GM21737 (cell line): ENCODE data around the gene DCLK1.

Experiments used
- ATAC-seq: cut with Tn5 transposase; IDR thresholded peaks from one replicate; pipeline ENCODE4 v1.9.1; 2021; ENCODE audit warnings: mild to moderate bottlenecking, moderate library complexity; ENCODE audit not compliant: unreplicated experiment

The DCLK1 gene

DNA sequence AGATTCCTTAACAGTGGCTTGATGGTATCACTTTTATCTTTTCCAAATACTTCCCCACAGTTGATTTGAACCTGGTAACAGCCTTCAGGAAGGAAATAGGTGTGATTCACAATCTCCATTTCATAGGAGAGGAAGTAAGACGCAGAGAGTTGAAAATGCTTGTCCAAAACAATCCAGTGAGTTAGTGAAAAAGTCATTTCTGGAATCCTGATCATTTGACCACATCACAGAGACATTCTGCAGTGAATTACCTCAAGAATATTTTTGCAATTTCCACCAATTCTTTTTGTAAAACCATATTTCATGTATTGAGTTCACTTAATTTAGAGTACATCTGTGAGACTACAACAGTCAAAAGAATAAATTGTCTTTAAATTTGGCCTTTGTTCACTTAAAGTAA is 292.8 kb downstream of the DCLK1 start:
- ATAC-seq = no peak

DNA sequence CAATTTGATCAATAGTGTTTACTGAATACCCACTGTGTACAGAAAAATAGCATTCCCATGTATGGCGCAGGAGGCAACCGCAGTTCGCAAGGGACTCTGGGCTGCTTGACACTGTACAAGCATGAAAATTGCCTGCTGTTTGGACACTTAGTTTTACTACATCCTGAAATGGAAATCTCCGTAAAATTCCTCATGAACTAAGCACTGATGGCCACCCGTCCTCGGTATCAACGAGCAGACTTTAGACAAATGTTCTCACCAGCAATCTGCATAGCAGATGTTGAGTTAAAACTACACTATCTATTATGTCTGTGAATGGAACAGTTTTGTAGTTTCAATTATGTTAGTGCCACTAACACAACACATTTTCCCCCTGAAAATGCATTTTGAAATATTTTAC is 294.7 kb downstream of the DCLK1 start:
- no peak for ATAC-seq

DNA sequence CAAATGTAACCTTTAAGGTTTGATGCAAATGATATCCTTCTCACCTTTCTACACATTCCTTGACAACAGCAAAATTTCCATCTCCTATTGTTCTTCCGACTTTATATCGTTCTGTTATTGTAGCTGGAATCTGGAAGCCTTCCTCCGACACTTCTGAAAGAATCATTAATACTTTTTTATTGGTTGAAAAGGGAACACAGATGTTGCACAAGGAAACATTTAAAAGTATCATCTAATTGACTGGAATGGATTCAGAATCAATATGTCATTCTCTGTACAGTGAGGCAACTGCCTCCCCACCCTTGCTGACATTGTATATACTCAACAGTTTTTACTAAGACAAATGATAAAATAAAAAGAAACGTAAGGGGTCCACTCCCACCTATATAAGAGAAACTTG is 295.2 kb downstream of the DCLK1 start:
- no peak for ATAC-seq

DNA sequence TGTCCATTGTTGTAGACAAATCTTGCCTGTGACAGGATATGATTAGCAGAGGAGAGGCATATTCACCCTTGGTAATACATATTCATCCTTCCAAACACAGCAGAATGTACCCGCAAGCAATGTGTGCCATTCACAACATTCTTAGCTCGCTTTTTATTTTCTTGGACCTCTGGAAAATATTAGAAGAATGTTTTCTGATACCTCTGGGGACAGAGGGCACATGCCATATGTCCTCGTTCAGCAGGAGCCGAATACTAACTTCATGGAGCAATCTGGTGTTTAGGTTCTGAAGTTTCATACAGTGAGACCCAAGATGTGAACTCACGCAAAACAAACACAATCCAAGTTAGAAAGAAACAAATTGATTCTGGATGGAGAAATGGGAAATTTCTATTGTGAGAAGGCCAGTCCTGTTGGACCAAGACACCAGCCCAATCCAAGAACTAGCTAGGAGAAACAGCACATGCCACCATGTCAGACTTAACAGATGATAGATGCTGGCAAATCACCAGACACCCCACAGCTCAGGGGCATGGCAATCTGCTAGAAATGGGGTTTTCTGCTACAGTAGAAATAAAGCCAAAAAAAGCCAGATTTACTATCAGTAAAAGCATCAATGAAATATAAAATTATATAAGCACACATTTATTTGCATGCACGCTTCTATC is 297.4 kb downstream of the DCLK1 start:
- no peak for ATAC-seq

DNA sequence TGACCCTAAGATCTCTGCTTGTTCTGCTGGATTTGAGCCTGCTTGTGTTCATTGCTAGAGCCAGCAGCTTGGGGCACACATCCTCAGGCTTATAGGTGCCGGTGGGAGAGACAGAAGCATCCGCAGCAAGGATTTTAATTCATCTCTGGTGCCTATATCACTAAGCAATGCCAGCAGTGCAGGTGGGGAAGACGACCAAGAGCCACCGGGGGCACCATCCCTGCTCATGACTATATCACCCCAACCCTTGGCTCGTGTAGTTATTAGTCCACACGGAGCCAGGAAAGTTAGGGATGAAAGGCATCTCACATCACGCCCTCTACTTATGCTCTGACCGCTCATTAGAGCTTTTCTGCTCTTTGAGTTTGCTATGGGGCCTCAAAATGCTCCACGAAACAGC is 298.2 kb downstream of the DCLK1 start:
- no peak for ATAC-seq

DNA sequence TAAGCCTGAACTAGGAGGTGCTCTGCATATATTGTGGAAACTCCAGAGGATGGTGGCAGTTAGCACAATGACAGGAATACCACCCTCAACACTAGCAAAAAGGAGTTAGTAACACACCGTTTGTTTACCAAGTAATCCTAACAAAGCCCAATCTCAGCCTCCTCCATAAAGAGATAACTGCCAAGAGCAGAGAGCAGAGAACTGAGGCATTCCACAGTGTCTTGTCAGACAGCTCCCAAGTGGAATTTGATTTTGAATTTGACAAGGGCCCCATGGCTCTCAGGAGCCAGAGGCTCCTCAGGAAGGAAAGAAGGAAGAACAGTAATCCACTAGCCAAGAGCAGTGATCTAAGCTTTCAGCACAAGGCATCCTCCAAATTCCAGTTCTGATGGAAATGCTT is 298.6 kb downstream of the DCLK1 start:
- ATAC-seq = no peak

DNA sequence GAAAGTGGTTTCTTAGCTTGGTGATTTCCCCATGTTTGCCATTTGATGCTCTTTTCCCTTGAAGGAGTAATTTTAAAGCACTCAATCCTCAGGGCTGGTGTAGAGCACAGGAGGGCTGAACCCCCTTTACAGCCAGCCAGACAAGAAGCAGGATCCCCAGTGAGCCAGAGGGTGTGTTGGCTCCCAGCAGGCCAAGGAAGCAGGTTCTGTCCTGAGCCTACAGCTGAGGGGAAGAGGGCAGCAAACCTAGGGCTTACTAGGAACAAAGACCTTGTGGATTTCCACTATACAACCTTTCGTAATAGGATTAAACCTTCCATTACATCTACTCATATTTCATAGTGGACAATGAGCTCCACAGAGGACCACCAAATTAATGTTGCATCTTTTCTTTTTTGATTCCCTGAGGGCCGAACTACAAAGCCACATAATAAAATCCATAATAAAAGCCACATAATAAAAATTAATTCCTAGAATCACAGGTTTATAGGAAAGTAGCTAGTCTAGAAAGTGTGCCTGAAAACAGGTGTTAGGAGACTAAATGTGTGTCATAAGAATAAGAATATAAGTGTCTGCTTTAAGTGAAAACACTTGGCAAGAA is 300.2 kb downstream of the DCLK1 start:
- no peak for ATAC-seq

DNA sequence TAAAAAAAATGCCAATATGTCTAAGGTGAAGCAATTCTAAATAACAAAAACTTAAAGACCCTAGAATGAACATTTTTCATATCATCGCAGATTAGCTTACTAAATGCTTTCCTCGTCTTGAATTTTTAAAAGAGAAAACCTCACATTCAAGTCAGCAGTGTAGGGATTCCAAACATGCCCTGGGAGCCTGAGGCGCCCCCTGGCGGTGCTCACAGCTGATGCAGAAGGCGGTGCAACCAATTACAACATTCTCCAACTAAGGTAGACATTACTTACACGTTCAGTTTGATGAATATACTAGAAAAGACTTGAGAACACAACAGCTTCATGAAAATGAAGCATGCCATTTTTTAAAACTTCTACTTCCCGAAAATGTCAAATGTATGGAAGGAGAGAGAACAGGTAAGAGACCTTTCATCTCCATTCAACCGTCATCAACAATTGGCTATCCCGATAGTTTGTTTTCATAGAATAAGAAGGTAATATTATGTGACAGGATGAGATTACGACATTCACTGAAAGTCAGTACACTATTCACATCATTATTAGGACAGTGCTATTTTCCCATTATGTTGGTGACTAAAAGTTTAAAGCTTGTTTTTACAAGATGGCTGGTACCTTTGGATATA is 304.4 kb downstream of the DCLK1 start:
- no peak for ATAC-seq

DNA sequence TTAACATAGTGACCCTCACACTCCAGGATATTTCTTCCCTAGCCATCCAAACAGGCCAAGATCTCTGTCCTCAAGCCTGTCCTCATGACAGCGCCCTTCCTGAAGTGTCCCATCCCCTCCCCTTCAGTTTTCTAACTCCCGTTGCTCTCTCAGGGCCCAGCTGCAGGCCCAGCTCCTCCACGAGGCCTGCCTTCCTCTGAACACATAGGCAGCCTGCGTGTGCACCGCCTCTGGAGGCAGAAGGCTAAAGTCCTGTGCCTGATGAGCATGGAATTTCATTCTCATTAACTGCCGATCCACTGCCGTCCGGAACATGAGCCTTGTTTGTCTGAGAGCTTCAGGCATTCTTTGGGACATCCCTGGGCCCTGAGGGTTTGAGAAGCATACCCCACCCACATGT is 306.4 kb downstream of the DCLK1 start:
- ATAC-seq = no peak

DNA sequence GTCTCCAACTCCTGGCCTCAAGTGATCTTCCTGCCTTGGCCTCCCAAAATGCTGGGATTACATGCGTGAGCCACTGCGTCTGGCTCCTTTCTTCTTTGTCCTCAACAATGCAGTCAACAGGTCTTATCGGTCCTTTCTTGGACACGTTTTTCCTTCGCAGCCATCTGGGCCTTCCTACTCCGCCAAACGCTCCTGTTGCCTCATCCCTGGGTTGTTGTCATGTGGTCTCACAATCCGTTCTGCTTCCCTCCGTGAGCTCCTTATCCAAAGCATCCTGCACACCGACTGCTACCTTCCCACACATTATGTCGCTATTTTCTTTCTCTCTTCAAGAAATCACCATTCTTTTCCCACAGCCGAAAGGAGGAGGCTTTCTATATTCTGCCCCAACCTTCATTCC is 306.8 kb downstream of the DCLK1 start:
- no peak for ATAC-seq

DNA sequence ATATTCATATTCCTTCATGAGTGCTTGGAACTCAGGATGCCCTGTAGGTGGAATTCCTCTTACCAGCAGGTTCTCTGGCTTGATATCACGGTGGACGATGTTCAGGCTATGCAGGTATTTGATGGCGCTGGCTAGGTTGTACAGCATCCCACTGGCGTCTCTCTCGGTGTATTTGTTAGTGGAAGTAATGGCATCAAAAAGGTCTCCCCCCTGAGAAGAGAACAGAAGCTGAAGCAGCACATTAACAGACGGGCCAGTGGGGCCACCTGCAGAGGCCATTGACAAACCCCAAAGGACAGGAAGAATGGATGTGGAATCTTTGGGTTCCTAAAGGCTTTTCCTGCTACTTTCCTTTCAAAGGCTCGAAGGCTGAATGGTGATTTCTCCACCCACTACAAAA is 308.5 kb downstream of the DCLK1 start:
- ATAC-seq = no peak

DNA sequence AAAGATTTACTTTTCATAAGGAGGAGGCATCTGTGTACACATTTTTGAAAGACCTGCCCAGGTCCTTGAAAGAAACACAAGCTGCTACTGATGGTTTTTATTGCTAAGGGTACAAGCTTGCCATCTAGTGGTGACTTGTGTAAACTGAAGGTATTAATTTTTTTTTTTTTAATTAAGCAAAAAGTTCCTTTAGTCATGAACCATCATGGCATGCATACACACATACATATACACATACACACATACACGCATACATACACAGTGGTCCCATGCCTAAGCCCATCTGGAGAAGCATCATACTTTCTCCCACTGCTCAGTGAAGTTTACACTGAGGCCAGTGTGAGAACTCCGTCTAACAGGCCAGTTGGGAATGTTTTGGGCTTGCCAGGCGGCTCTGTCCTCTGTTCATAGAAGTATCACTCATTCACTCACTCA is 312.5 kb downstream of the DCLK1 start:
- no peak for ATAC-seq

DNA sequence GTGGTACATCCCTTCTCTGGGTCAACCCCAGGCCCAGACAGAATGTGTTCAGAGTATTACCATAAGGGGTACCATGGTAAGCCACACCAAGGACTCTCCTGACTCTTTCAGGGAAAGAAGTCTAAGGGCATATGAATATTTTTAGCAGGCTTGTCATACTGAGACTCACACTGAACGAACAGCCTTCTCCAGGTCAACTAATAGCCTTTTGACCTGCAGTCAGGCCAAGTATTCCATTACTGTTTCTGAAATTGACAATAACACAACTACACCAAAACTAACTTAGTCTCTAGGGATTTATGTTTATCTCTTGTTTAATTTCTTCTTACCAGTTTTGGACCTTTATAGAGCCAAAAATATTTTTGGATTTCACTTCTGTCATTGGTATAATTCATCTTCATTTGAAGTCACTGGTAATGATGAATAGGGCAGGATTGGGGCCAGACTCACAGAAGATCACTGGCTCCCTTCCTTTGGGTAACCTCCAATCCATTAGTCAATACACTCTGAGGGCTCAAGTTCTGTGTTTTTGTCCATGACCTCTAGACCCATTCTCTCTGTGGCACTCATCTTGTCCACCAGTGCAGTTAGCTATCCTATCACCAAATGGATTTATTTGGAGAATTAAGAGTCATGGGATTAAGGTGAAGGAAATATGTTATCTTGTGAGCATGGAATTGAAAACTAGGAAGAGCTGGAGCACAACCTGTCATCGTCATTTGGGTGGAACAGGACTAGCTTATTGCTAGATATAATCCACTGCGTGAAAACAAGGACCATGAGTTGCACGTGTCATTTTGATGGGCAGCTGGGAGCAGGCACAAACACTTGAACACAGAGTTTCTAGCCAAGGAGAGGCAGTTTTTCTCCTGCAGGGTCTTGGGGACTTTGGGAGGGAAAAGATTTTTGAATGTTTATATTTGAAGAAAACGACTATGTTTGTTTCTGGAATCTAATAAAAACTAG is 313.3 kb downstream of the DCLK1 start:
- no peak for ATAC-seq

DNA sequence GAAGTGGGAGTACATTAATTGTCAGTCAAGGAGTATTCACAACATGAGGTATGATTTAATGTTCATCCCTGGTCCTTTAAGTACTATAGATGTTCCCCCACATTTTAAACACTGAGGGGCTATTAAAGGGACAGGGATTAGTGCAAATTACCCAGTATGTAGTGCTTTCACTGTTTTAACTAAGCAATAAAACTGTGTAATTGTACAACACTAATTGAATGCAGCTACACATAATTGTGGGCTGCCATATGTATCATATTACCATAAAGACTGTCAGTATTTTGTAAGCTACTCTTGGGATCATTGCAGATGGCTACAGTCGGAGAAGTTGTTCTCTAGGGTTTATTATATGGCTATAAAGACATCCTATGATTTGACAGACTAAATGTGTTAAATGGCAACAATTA is 316.6 kb downstream of the DCLK1 start:
- ATAC-seq = no peak

DNA sequence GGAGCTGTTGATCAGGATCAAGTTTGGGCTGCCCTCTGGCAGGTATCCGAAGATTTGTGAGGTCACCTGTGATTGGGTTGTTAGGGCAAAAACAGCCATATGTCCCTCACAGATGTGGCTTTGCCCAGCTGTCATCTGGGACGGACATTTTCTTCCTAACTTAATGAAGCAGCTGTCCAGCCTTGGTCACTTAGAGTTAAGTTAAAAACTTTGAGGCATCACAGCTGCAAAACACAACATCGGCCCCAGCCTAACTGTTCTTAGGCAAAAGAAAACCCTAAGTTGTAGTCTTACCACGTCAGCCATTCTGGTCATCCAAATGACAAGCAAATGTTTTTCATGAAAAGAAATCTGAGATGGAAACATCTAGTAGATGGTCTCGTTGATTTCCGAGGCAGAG is 318.4 kb downstream of the DCLK1 start:
- ATAC-seq = no peak

DNA sequence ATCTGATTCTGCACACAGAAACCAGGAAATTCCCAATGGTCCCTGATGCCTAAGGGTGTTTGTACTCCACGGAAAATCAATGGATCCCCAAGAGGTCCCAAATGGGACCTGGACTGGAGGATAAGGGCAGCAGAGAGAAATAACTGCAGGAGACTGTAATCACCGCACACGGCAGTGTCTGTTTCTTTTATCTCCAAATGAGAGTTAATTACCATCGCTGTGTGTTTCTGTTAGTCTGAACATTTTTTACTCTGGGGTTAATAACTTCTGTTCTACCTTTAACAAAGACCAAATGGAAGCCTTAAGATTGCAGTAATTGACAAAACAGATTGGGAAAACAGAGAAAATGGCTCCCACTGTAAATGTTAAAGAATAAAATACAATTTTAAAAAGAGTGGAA is 320.9 kb downstream of the DCLK1 start:
- ATAC-seq = no peak

DNA sequence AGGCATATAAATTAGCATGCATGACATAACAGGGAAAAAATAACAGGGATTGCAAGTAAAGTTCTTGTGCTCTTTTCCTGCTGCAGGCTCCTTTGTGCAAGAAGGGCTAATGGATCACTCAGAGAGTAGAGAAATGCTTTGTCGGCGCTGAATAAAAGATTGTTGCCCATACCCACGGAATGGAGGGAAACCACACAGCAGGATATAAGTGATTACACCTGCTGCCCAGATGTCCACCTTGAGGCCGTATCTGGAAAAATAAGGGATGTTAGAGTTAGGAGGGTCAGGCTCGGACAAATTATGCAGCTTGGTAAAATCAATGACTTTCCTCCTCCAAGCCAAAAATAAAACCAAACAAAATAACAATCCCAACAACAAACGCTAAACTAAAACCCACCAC is 322.3 kb downstream of the DCLK1 start:
- ATAC-seq = no peak

DNA sequence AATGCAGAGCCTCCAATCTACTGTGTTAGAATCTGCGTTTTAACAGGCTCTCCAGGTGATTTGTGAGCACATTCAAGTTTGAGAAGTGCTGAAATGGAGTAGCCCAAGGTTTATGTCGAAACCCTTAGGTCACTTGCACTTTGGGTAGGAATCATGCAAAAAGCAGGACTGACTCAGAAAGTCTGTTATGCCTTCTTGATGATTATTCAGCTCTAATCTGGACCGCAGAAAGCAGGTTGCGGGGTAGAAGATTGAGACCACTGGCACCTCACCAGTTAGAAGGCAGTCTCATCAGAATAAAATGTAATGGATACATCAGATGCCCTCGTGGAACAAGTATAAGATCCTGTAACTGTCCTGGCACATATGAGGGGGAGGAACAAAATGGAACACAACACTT is 326.3 kb downstream of the DCLK1 start:
- no peak for ATAC-seq

DNA sequence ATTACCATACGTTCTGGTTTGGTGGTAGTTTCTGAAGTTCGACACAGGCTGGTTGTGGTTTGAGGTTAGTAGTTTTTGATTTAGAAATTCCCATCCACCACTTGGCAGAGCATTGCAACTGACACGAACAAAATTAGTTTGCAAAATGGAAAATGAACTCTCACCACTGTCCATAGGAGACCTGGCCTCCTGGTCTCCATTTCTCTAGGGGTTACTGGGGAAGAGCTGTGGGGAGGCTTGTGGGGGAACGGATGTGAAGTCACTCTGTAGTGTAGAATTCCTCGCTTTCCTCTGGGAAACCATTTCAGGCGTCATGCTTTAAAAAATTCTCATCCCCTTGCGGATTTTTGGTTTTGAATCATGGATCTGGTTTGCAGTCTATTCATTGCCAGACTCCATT is 333.2 kb downstream of the DCLK1 start:
- ATAC-seq = no peak

DNA sequence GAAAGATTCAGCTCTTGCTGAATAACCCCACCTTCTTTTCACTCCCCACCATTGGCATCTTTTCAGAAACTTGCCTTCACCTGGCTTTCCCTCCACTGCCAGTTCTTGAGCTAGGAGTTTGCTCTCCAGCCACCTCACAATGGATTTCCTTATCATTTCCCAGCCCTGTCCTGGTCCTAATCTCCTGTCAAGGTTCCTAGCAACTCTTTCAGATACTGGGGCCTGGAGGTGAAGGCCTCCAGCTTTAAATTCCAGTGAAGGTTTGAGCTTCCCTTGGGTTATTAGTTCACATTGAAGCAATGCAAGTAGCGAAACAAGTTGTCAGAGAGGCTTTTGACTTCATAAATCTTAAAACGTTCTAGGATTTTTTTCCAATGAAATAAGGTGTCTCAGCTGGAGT is 333.9 kb downstream of the DCLK1 start:
- no peak for ATAC-seq

DNA sequence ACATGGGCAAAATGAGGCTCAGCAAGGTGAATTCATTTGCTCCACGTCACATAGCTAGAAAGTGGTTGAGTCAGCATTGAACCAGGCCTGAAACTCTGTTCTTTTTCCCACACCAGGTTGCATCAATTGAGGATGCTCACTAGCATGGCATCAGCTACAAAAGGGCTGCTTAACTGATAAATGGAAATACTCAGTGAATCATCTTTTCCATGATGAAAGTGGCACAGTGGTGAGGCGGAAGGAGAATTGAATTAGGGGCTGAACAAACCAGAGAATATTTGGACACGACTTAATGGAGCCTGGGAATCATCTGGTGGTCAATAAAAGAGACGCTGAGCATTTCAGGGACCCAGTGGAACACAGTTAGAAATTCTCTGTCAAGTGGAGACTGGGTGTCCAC is 334.6 kb downstream of the DCLK1 start:
- no peak for ATAC-seq
